ENCODE results near the gene GPR151.

DNA sequence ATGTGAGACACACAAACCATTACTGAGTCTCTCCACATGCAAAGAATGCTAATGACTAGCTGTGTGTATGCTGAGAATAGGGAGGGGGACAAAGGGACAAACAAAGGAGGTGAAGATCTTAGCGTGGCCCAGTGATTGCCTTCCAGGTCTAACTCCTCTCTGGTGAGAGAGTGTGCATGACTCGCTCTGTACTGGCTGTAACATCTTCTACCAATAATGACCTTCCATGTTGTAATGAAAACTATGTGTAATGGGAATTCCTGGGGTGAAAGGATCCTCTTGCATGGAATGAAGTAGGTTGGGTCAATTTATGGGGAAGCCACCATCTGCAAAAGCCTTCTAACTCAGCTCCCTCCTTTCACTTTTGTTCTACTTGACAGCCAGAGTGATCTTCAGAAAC lies 24.4 kb upstream of the GPR151 start:
- TF ChIP-seq GATA3 (IDR thresholded peaks at IDR 0.05; ENCODE audit: low read depth, low read length) (no peak), GATA2 (IDR thresholded peaks at IDR 0.05; ENCODE audit: low read depth, low read length) (no peak)
